NCI-H187 (cell line): ENCODE measurements around the gene METTL17.
A peak's percentile ranks its signal among the peaks of the same experiment; 100 is the strongest.
"Not testable (repeated sequence)": the region's sequence is repeated elsewhere in the genome, so short reads cannot be mapped to it uniquely, and the experiment has no call there.

Experiments
- DNase-seq, 2 experiments: peaks; one replicate each; lab custom pipeline; 2025; lab: John Stamatoyannopoulos, UW

The METTL17 gene

DNA sequence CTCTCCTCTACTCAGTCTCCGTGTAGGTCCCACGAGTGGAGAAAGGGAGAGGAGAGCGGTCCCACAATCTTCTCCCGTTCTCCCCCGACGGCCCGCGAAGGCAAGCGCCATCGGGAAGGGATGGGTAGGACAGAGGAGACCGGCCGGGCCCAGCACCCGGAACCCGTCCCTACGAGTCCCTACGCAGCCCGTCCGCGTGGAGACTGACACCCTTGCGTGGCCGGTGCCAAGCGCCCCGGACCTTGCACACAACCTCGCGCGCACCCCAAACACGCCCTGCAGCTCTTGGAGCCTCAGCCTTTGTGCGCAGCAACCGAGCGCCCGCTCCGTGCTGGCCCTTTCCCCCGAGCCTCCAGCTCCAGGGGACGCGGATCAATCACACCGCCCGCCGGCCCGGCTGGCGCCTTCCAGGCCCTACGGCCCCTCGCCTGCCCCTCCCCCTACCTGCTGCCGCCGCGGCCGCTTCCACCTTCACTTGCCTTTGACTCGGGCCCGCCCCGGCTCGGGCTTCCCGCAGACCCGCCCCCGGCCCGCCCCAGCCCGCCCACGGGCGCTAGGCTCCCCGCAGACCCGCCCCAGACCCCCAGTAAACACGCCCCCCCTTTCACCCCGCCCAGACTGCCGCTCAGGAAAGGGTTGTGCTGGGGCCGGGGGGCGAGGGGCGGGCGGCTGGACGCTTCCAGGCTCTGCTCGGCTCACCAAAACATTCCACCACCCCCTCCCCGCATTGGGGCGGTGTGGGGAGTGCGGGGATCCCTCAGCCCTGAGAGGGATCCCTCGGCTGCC, 35.0 kb downstream of the METTL17 start, which contains the start of gene NDRG2:
NDRG2 (minus strand) TSS at position 477 of the 786 bp plus-strand sequence. CDS start 1,746 bp downstream, outside the sequence.
- peak; percentile 13 to 37 for DNase-seq

- DNase-seq = no peak
These were observed 35.8 kb downstream of the METTL17 start for GRCh38 chr14:21025371-21026273.

DNA sequence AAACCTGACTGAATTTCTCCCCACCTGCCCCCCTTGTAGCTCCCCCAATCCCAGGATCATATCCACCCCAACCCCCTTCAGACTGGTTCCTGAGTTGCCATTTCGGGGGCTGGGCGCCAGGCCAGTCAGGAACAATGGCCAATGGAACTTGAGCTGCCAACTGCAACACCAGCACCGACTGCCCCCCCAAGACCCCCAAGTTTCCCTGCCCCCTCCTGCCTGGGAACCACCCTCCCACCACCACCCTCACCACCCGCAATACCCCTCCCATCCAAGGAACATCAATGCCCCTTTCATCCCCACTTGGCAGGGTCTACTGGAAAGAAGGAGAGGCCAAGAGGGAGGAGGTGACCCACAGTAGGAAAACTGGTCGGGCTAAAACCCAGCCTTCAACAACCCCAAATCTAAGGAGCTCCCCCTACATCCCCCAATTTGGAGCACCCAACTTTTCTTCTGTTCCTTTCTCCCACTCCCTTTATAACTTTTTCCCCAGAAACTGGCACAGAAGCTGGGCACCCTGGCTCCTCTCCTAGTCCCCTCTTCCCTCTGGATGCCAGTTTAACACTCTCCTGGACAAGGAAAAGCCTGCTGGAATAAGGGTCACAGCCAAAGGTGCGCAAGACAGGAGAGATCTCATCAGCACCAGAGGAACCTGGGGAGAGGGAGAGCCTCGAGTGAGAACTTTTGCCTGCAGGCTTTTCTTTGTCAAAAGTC, 36.7 kb downstream of the METTL17 start:
- DNase-seq = no peak

DNA sequence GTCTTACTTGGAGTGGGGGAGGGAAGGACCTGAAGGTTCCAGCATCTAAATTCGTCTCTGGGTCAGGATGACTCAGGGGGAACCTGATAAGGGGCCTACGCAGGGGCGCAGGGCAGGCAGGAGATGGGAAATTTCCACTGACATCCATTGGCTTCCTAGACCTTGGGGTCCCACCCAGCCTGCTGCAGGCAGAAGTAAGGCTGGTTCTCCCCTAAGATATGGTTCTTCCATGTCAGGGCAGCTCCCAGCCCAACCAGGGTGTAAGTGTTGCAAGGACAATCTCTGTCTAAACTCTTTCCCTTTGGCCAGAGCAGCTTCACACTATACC, 37.2 kb downstream of the METTL17 start:
- DNase-seq = no peak

DNA sequence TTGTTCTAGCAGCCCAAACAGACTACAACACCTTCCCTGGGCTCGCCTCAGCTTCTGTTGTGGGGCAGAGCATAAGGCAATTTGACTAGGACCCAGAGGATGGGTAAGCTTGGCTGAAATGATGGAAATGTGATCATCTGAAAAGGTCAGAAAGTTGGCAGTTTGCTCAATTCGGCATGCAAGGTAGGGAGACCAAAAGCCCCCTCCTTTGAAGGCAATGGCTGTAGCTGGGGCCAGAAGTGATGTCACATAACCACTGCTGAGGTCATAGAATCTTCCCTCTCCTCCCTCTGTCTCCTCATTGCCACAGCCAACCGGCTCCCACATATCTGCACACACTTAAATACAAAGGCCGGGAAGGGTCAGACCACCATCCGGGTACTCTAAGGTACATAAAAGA, 40.1 kb downstream of the METTL17 start, which contains the start of gene TPPP2:
TPPP2 (plus strand) TSS at position 301 of the 400 bp plus-strand sequence. CDS start 365 bp downstream, outside the sequence.
- no peak for DNase-seq

- no peak for DNase-seq
These were observed 40.8 kb downstream of the METTL17 start for GRCh38 chr14:21030531-21030930.

- no peak for DNase-seq
These were observed 42.7 kb downstream of the METTL17 start for GRCh38 chr14:21032326-21033132.

DNA sequence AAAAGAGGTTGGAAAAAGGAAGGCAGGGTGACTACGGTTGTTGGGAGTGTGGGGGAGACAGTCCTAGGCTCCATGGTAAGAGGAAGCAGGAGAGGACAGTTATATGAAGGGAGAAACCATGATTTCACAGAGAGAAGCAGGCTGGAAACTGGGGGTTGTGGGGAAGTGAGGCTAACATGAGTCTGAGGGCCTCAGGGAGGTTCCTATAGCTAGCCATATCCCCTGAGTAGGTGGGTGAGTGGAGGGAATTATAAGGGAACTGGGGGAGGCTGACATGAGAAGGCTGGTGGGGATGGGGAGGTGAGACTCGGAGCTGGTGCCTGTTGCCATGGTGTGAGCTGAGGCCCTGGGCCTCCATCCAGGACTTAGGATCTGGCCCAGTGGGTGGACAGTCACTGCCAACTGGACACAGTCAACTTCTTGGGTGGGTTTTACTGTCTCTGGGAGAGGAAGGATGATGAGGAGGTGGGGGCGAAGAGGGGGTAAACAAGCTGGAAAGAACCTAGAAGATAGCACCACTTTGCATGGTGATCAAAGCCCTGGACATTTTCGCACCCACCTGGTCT, 43.4 kb downstream of the METTL17 start:
- DNase-seq = no peak

- no peak for DNase-seq
These were observed 44.9 kb downstream of the METTL17 start, which contains the start of gene RNASE13 for GRCh38 chr14:21034707-21035106. RNASE13 (minus strand) TSS chr14:21034807; CDS start chr14:21034288, 519 bp downstream.

DNA sequence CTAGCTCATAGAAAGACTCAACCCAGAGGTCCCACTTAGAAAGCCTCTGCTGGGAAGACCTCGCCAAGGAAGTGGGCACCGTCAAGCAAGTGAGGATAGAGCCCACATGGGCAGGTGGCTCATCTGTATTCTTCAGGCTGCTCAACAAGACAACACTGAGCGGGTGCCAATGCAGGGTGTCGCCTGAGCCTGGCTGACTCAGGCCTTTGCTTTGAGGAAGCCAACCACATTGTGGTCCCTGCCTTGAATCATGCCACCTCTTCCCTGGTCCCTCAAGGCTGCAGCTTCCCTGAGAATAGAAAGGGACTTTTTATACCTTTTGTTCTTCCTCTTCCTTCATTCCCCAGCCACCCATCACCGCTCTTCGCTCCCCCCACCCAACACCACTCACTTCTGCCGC, 47.0 kb downstream of the METTL17 start:
- no peak for DNase-seq

DNA sequence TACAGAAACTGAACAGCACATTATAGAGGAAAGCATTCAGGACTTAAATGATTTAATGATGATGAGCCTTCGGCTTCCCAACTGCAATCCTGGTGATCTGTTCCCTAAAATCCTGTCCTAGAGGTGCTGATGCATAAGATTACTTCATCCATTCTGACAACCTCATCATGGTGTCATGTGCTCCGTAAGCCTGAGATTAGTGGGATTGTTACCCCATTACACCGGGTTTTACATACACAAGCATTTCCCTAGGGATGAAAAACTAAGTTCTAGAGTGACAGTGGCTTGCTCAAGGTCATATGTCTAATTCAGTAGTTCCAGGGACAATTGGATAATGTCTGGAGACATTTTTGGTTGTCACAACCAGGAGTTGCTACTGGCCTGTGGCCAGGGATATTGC, 47.4 kb downstream of the METTL17 start:
- DNase-seq = no peak

DNA sequence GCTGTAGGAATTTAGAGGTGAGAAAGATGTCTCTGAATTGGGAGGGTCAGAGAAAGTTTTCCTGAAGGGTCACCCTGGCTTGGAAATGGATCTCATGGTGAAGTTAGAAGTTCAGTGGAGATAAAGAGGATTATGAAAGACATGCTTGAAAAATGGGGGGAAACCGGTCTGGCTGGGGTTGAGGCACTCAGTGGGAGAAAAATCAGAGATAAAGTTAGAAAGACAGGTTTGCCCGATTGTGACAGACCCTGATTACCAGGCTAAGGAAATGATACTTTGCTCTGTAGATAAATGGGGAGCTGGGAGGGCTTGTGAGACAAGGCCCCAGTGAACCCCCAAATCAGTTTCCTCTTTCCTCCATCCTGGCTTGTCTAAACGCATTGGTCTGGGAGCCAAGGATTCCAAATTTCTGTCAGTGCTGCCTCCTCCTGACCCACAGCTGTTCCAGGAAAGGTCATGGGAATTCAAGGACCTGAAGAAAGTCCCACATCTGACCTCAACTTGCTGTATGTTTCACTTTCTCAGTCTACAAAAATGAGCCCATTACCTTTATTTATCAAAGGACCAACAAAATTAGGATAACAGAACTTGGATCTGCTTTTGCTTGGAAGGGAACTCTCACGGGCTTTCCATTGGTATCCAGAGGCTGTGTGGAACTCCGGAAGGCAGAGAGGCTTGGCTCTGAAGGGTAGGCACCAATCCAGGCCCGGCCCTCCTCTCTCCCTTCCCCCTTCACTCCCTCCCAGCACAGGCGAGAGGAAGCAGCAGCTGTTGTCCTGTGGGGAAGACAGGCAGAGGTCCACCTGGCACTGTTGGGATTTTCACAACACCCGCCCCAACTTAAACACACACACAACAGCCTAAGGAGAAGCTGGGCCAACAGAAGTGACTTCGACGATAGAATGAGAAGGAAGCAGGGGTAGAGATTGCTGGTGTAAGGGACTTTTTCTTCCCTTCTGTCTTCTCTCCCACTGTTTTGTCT, 49.0 kb downstream of the METTL17 start:
- DNase-seq = no peak

- DNase-seq = no peak
These were observed 50.0 kb downstream of the METTL17 start for GRCh38 chr14:21039585-21040369.

- no peak for DNase-seq
These were observed 50.7 kb downstream of the METTL17 start for GRCh38 chr14:21040370-21040925.

GRCh38 chr14:21040941-21041340, 51.2 kb downstream of the METTL17 start:
- DNase-seq = not testable (repeated sequence)

DNA sequence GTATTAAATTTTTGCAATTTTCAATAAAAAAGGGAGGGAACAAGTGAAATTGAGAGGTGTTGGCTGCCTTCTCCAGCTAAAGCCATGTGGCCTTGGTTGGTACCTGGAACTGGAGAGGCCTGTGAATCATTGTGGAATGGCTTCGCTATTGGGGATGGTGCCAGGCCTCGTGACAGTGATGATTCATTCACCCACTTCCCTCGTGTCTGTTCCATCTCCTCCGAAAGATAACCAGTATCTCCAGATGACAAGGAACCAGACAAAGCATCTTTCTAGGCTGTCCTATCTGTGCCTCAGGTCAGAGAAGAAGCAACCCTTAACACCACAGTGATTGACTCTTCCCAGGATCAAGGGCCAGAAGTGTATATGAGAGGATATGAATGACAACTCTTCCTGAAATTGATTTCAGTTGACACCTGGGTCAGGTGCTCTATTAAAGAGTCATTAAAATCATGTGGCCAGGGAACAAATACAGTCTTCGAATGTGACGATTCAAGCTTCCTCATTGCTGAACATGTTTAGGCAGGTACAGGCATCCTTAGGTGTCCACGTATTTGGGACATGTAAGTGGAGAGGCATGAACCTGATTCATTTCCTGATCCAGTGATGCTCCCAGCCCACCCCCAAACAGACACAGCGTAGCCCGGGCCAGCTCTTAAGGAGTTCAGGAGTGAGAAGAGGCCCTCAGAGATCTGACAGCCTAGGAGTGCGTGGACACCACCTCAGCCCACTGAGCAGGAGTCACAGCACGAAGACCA, 52.1 kb downstream of the METTL17 start, which contains the start of gene RNASE7:
RNASE7 (plus strand) TSS at position 687 of the 758 bp plus-strand sequence. CDS start 631 bp downstream, outside the sequence.
- no peak for DNase-seq

DNA sequence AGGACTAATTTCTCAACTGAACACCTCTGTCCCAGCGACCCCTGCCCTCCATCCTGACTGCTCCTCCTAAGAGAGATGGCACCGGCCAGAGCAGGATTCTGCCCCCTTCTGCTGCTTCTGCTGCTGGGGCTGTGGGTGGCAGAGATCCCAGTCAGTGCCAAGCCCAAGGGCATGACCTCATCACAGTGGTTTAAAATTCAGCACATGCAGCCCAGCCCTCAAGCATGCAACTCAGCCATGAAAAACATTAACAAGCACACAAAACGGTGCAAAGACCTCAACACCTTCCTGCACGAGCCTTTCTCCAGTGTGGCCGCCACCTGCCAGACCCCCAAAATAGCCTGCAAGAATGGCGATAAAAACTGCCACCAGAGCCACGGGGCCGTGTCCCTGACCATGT, 53.1 kb downstream of the METTL17 start:
- no peak for DNase-seq
